ENCODE data around the gene POLR1D.

The POLR1D gene

GRCh38 chr13:27636589-27637288, 15.0 kb downstream of the POLR1D start:
- no peak for DNase-seq (ENCODE audit: low read depth)
- TF ChIP-seq, protein P1, sequence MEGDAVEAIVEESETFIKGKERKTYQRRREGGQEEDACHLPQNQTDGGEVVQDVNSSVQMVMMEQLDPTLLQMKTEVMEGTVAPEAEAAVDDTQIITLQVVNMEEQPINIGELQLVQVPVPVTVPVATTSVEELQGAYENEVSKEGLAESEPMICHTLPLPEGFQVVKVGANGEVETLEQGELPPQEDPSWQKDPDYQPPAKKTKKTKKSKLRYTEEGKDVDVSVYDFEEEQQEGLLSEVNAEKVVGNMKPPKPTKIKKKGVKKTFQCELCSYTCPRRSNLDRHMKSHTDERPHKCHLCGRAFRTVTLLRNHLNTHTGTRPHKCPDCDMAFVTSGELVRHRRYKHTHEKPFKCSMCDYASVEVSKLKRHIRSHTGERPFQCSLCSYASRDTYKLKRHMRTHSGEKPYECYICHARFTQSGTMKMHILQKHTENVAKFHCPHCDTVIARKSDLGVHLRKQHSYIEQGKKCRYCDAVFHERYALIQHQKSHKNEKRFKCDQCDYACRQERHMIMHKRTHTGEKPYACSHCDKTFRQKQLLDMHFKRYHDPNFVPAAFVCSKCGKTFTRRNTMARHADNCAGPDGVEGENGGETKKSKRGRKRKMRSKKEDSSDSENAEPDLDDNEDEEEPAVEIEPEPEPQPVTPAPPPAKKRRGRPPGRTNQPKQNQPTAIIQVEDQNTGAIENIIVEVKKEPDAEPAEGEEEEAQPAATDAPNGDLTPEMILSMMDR (conservative IDR thresholded peaks at IDR 0.05; ENCODE audit: control insufficient read depth, insufficient read depth, low read depth, low read length): no peak

GRCh38 chr13:27637289-27637626, 15.6 kb downstream of the POLR1D start:
- no peak overlapping the region for H3K4me3 ChIP-seq (ENCODE audit: control insufficient read depth, low read depth, low read length)
- TF ChIP-seq, protein P1 (conservative IDR thresholded peaks at IDR 0.05; ENCODE audit: control insufficient read depth, insufficient read depth, low read depth, low read length): no peak
- no peak for DNase-seq (ENCODE audit: low read depth)

More at GRCh38 chr13:27636589-27637288, 15.0 kb downstream of the POLR1D start:
- H3K4me3 ChIP-seq (ENCODE audit: control insufficient read depth, low read depth, low read length): no peak overlapping the region

DNA sequence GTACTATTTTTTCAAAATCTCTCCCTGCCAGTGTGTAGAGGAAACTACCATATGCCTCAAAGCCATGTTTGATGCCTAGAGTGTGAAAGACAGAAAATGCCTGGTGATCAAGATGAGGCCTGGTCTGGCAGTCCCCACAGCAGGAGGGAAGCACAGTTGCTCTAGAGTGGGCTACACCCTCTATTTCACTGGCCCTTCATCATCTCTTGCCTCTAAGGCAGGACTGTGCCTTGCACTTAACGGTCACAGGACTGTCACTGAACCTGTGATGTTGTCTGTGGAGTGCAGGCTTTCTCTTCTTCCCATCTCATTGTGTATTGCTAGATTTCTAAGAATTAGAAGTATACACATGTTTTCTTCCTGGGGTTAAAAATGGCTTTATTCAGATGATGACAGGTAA, 16.3 kb downstream of the POLR1D start:
- no peak for DNase-seq (ENCODE audit: low read depth)
- TF ChIP-seq, protein P1 (conservative IDR thresholded peaks at IDR 0.05; ENCODE audit: control insufficient read depth, insufficient read depth, low read depth, low read length): no peak
- no peak overlapping the region for H3K4me3 ChIP-seq (ENCODE audit: control insufficient read depth, low read depth, low read length)

DNA sequence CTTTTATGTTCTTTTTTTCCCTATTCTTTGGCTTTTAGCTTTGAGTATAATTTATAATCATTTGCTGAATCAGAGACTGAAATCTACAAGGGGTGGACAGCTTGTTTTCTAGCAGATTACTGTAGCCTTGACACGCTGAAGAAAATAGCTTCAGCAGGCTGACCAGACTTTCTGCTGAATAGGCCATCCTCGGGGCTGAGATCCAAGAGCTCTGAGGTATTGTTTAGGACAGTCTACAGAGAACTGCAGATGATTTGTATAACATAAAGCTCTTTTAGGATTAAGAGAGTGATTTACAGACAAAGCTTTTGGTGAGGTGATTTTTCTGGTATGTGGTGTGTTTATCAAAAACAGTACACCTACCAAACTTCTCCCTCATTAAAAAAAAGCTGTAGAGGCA, 16.8 kb downstream of the POLR1D start:
- TF ChIP-seq, protein P1 (conservative IDR thresholded peaks at IDR 0.05; ENCODE audit: control insufficient read depth, insufficient read depth, low read depth, low read length): no peak
- peak; percentile 36 for DNase-seq (ENCODE audit: low read depth)
- H3K4me3 ChIP-seq (ENCODE audit: control insufficient read depth, low read depth, low read length): no peak overlapping the region

DNA sequence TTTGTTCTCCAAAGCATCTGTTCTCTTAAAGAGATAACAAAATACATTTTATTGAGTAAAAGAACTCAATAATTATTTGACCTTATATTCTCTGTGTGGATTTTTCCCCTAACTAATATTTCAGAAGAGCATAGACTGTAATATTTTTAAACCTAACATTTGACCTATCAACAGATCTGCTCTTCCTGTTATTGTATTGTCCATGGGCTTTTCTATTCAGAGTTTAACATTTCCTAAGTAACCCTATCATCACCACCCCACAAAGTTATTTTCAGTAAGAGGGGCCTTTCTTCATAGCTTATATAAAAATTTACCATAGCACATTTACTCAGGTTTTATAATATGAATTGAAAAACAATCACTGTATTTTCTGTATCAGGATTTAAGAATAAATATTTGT, 17.5 kb downstream of the POLR1D start:
- no peak for DNase-seq (ENCODE audit: low read depth)
- no peak overlapping the region for H3K4me3 ChIP-seq (ENCODE audit: control insufficient read depth, low read depth, low read length)
- TF ChIP-seq, protein P1 (conservative IDR thresholded peaks at IDR 0.05; ENCODE audit: control insufficient read depth, insufficient read depth, low read depth, low read length): no peak

DNA sequence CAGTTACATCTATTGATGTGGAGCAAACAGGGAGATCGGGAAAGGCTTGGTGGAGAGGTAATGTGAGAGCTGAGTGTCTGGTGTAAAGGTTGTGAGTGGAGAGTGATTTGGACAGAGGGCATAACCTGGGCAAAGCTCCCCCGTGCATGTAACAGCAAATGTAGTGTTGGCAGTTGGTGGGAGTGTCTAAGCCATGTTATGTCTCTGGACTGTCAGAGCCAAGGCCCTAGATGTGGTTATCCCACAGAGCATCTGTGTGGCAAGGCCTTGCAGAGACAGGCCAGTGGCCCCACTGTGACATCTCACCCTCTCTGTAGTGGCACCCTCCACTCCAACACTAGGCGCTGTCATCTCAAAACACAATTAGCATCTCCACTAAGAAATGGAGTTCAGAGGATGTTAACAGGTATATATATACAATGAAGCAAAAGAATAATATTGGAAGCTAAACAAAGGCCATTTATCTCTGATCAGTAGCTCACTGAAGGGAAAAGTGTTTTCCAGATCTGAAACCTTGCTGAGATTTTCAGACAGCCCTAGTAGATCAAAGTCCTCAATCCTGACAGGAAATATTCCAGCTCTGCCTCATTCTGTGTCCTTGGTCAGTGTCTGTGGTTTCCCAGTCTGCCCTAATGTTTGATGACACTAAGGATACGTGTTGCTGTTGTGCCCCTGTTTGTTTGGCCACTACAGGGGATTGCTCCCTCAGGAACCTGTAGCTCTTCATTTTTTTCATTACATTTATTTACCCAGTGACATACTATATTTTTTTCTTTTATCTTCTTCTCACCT, 20.2 kb downstream of the POLR1D start:
- H3K4me3 ChIP-seq (ENCODE audit: control insufficient read depth, low read depth, low read length): no peak overlapping the region
- TF ChIP-seq, protein P1 (conservative IDR thresholded peaks at IDR 0.05; ENCODE audit: control insufficient read depth, insufficient read depth, low read depth, low read length): no peak
- no peak for DNase-seq (ENCODE audit: low read depth)

Measured in fibroblast of mammary gland (primary cell).